H9 (cell line): Measurements from ENCODE around the gene MAP3K2. TPM values are rescaled to one million over a fixed set of nuclear protein-coding genes. Genes with fewer than 3 reads are reported as not detected.
A peak's percentile ranks its signal among the peaks of the same experiment; 100 is the strongest.

ENCODE experiments used
- DNase-seq: peaks from one replicate; pipeline ENCODE4 v3.0.0-alpha.2; 2017
- H2AFZ ChIP-seq: one replicate; pipeline ENCODE4 v1.6.1; 2013; ENCODE audit warnings: mild to moderate bottlenecking, low read length, control low read depth, moderate library complexity
- H2AK5ac ChIP-seq: 2 replicates; pipeline ENCODE4 v1.6.1; 2013; ENCODE audit warnings: low read length, control low read depth, mixed read lengths; ENCODE audit not compliant: insufficient read length
- H2BK120ac ChIP-seq: one replicate; pipeline ENCODE4 v1.6.1; 2013; ENCODE audit warnings: low read depth, mild to moderate bottlenecking, low read length, control low read depth, inconsistent platforms; ENCODE audit not compliant: poor library complexity, severe bottlenecking
- H2BK12ac ChIP-seq: 2 replicates; pipeline ENCODE4 v1.6.1; 2013; ENCODE audit warnings: low read length, control low read depth, mixed read lengths, low read depth; ENCODE audit not compliant: insufficient read length
- H2BK15ac ChIP-seq: 2 replicates; pipeline ENCODE4 v1.6.1; 2013; ENCODE audit warnings: low read depth, low read length, control low read depth
- H2BK20ac ChIP-seq: one replicate; pipeline ENCODE4 v1.6.1; 2013; ENCODE audit warnings: low read depth, mild to moderate bottlenecking, low read length, control low read depth, inconsistent platforms; ENCODE audit not compliant: poor library complexity, severe bottlenecking
- H2BK5ac ChIP-seq: 2 replicates; pipeline ENCODE4 v1.6.1; 2013; ENCODE audit warnings: low read length, control low read depth, mixed read lengths; ENCODE audit not compliant: insufficient read length
- H3K14ac ChIP-seq: 2 replicates; pipeline ENCODE4 v1.6.1; 2013; ENCODE audit warnings: low read length, control low read depth; ENCODE audit not compliant: insufficient read depth
- H3K18ac ChIP-seq: 2 replicates; pipeline ENCODE4 v1.6.1; 2013; ENCODE audit warnings: low read depth, mild to moderate bottlenecking, mixed read lengths, low read length, control low read depth; ENCODE audit not compliant: insufficient read length
- H3K23ac ChIP-seq: 2 replicates; pipeline ENCODE4 v1.6.1; 2013; ENCODE audit warnings: low read length, control low read depth, mixed read lengths, low read depth; ENCODE audit not compliant: insufficient read length
- H3K23me2 ChIP-seq: 2 replicates; pipeline ENCODE4 v1.6.1; 2013; ENCODE audit warnings: low read depth, mild to moderate bottlenecking, mixed read lengths, low read length, control low read depth; ENCODE audit not compliant: insufficient read length, poor library complexity, severe bottlenecking
- H3K27ac ChIP-seq: 2 replicates; pipeline ENCODE4 v1.5.1; 2013; ENCODE audit warnings: low read length, control low read depth, mixed read lengths, low read depth; ENCODE audit not compliant: insufficient read length
- H3K27me3 ChIP-seq: 2 replicates; pipeline ENCODE4 v1.6.1; 2013; ENCODE audit warnings: low read length, control low read depth, inconsistent platforms; ENCODE audit not compliant: insufficient read depth
- H3K4ac ChIP-seq: 2 replicates; pipeline ENCODE4 v1.6.1; 2013; ENCODE audit warnings: low read depth, mild to moderate bottlenecking, control low read depth, inconsistent platforms, low read length, moderate library complexity
- H3K4me1 ChIP-seq: 2 replicates; pipeline ENCODE4 v1.6.1; 2013; ENCODE audit warnings: low read length, control low read depth, inconsistent platforms; ENCODE audit not compliant: insufficient read depth
- H3K4me2 ChIP-seq: 2 replicates; pipeline ENCODE4 v1.6.1; 2013; ENCODE audit warnings: low read length, control low read depth, mixed read lengths; ENCODE audit not compliant: insufficient read length, insufficient read depth
- H3K56ac ChIP-seq: 2 replicates; pipeline ENCODE4 v1.6.1; 2013; ENCODE audit warnings: low read depth, mild to moderate bottlenecking, mixed read lengths, low read length, control low read depth; ENCODE audit not compliant: insufficient read length
- H3K79me1 ChIP-seq: 2 replicates; pipeline ENCODE4 v1.6.1; 2013; ENCODE audit warnings: low read depth, mild to moderate bottlenecking, moderate library complexity, low read length, control low read depth, inconsistent platforms; ENCODE audit not compliant: insufficient read depth, poor library complexity, severe bottlenecking
- H3K79me2 ChIP-seq: 2 replicates; pipeline ENCODE4 v1.6.1; 2013; ENCODE audit warnings: low read length, control low read depth, inconsistent platforms; ENCODE audit not compliant: insufficient read depth
- H3K9ac ChIP-seq: 2 replicates; pipeline ENCODE4 v1.6.1; 2013; ENCODE audit warnings: low read length, control low read depth, mixed read lengths; ENCODE audit not compliant: insufficient read length; ENCODE audit errors: extremely low read depth
- H3K9me3 ChIP-seq: one replicate; pipeline ENCODE4 v1.6.1; 2013; ENCODE audit warnings: low read depth, low read length, inconsistent platforms; ENCODE audit not compliant: control insufficient read depth
- H3T11ph ChIP-seq: one replicate; pipeline ENCODE4 v1.6.1; 2013; ENCODE audit warnings: mild to moderate bottlenecking, low read length, control low read depth, inconsistent platforms
- H4K20me1 ChIP-seq: one replicate; pipeline ENCODE4 v1.6.1; 2013; ENCODE audit not compliant: control insufficient read depth, insufficient read length, insufficient read depth
- H4K5ac ChIP-seq: 2 replicates; pipeline ENCODE4 v1.6.1; 2013; ENCODE audit warnings: low read depth, mild to moderate bottlenecking, mixed read lengths, low read length, control low read depth; ENCODE audit not compliant: insufficient read length
- H4K8ac ChIP-seq: replicated peaks from 2 replicates; pipeline ENCODE4 v1.6.1; 2013; ENCODE audit warnings: low read length, control low read depth, mixed read lengths, low read depth; ENCODE audit not compliant: insufficient read length
- H4K91ac ChIP-seq: 2 replicates; pipeline ENCODE4 v1.6.1; 2013; ENCODE audit warnings: low read depth, mild to moderate bottlenecking, moderate library complexity, mixed read lengths, low read length, control low read depth; ENCODE audit not compliant: insufficient read length
- H3K27ac Mint-ChIP-seq, 3 experiments: 2 replicates in 2 of 3; 3 replicates in 1 of 3; pipeline ENCODE4 v1.8.0; 2020 to 2021; ENCODE audit warnings: mixed read lengths in 3 of 3, mild to moderate bottlenecking in 1 of 3, moderate library complexity in 1 of 3
- H3K27me3 Mint-ChIP-seq: 2 replicates; pipeline ENCODE4 v1.8.0; 2021; ENCODE audit warnings: low read depth, mild to moderate bottlenecking, moderate library complexity, mixed read lengths
- H3K36me3 Mint-ChIP-seq, 3 experiments: 2 replicates in 2 of 3; 3 replicates in 1 of 3; pipeline ENCODE4 v1.8.0; 2020 to 2021; ENCODE audit warnings: low read depth in 3 of 3, mixed read lengths in 3 of 3; ENCODE audit not compliant: insufficient read depth in 1 of 3
- H3K4me1 Mint-ChIP-seq, 2 experiments: 2 replicates each; pipeline ENCODE4 v1.8.0; 2020; ENCODE audit warnings: mixed read lengths in 2 of 2
- H3K4me3 Mint-ChIP-seq, 2 experiments: 2 replicates in 1 of 2; 3 replicates in 1 of 2; pipeline ENCODE4 v1.8.0; 2020 to 2021; ENCODE audit warnings: mild to moderate bottlenecking in 2 of 2, mixed read lengths in 2 of 2, moderate library complexity in 1 of 2
- H3K9me3 Mint-ChIP-seq, 2 experiments: 2 replicates in 1 of 2; 3 replicates in 1 of 2; pipeline ENCODE4 v1.8.0; 2020; ENCODE audit warnings: mild to moderate bottlenecking in 2 of 2, mixed read lengths in 2 of 2, moderate library complexity in 1 of 2
- CTCF ChIP-seq: fragments of 200-600 bp; sonication (generic); conservative IDR thresholded peaks from 3 replicates; pipeline ENCODE4 v1.8.0; 2021; ENCODE audit warnings: antibody characterized with exemption, mild to moderate bottlenecking
- WGBS: extraction: QIAGEN DNeasy Blood & Tissue Kit; methylation state at CpG from one replicate; pipeline ENCODE4 v1.1.7; 2013; ENCODE audit warnings: missing lambda C conversion rate, low lambda C conversion rate, mixed read lengths; ENCODE audit not compliant: insufficient read length; ENCODE audit errors: extremely low coverage; 5-methylcytosine and 5-hydroxymethylcytosine counted together
- total RNA-seq: library from RNA; stranded (reverse); gene quantifications from 2 replicates; pipeline ENCODE4 v1.2.1, GENCODE V29; 2021

MAP3K2 gene
- total RNA-seq, 1 experiment from 2014 or later = 25.8 TPM

DNA sequence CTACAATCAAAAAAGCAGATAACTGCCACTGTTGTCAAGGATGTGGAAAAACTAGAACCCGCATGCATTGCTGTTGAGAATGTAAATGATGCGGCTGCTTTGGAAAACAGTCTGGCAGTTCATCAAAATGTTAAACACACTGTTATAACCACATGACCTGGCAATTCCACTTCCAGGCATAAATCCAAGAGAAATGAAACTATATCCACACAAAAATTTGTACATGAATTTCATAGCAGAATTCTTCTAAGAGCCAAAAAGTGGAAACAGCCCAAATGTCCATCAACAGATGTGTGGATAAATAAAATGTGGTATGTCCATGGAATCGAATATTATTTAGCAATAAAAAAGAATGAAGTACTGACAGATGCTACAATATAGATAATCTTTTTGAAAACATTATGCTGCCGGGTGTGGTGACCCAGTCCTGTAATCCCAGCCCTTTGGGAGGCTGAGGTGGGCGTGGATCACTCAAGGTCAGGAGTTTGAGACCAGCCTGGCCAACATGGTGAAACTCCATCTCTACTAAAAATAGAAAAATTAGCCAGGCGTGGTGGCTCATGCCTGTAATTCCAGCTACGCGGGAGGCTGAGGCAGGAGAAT, 125.9 kb downstream of the MAP3K2 start:
- Histone ChIP-seq H4K5ac (no peak overlapping the region), H3K27me3 (no peaks in the 10 kb centered on the region), H2BK15ac (no peak overlapping the region), H3K23ac (no peak overlapping the region), H3T11ph (no peak overlapping the region), H4K8ac (no peak overlapping the region), H3K56ac (no peak overlapping the region), H3K79me2 (no peaks in the 10 kb centered on the region), H3K9ac (no peak overlapping the region), H3K14ac (no peak overlapping the region), H2AFZ (no peak overlapping the region), H3K23me2 (no peaks in the 10 kb centered on the region), H3K27ac (no peak overlapping the region), H3K9me3 (no peaks in the 10 kb centered on the region), H3K4ac (no peak overlapping the region), H2BK12ac (no peak overlapping the region), H3K18ac (no peak overlapping the region), H3K79me1 (no peaks in the 10 kb centered on the region), H2BK20ac (no peak overlapping the region), H2BK5ac (no peak overlapping the region), H3K4me1 (no peaks in the 10 kb centered on the region), H2AK5ac (no peak overlapping the region), H2BK120ac (no peak overlapping the region), H3K4me2 (no peak overlapping the region), H4K20me1 (no peaks in the 10 kb centered on the region), H4K91ac (no peak overlapping the region)
- H3K36me3 Mint-ChIP-seq = peaks cover 40 to 93% (median 70%) of the 10 kb centered on the region in 3 experiments
- no peak for DNase-seq
- no peak for TF ChIP-seq CTCF
- H3K27ac Mint-ChIP-seq = peak overlapping the region in 2 of 3 experiments; percentile 44 to 52; a peak in 2 of 7 replicates
- no peaks in the 10 kb centered on the region; the same call in 1 of the 2 replicates for H3K27me3 Mint-ChIP-seq
- no CpG with 5 or more reads among the region's 8 CpGs for WGBS
- no peak overlapping the region for H3K4me3 Mint-ChIP-seq
- peaks cover 8 to 11% of the 10 kb centered on the region in 2 experiments; a peak in 4 of 5 replicates for H3K9me3 Mint-ChIP-seq
- H3K4me1 Mint-ChIP-seq = no peaks in the 10 kb centered on the region
